Psoas muscle (tissue), 8 donors: Measurements from ENCODE around the gene DMKN. TPM values are rescaled to one million over a fixed set of nuclear protein-coding genes. Genes with fewer than 3 reads are reported as not detected.

Experiments
- ATAC-seq, 4 donors: fragments of 200-7000 bp; cut with Tn5 transposase; one replicate each; pipeline ENCODE4 v1.9.1; 2020; ENCODE audit warnings: moderate library complexity in 3 of 4, mild to moderate bottlenecking in 2 of 4
- DNase-seq, 2 donors: peaks; one replicate each; pipeline ENCODE4 v3.0.0-alpha.2; 2020
- H3K27ac ChIP-seq: fragments of 200-600 bp; one replicate; pipeline ENCODE4 v1.8.0; 2022
- H3K27me3 ChIP-seq, 3 donors: fragments of 200-600 bp in 1 of 3; one replicate each; pipeline versions ENCODE4 v1.6.1 to v1.8.0; 2013 to 2022; ENCODE audit warnings: low read length in 2 of 3, mild to moderate bottlenecking in 2 of 3, moderate library complexity in 1 of 3; ENCODE audit not compliant: insufficient read depth in 3 of 3
- H3K36me3 ChIP-seq, 2 donors: fragments of 200-600 bp in 1 of 2; one replicate each; pipeline versions ENCODE4 v1.6.1 to v1.8.0; 2013 to 2022; ENCODE audit warnings: low read depth in 1 of 2, mild to moderate bottlenecking in 1 of 2, moderate library complexity in 1 of 2; ENCODE audit not compliant: insufficient read depth in 1 of 2
- H3K4me1 ChIP-seq: fragments of 200-600 bp; one replicate; pipeline ENCODE4 v1.8.0; 2022
- H3K4me3 ChIP-seq: fragments of 200-600 bp; one replicate; pipeline ENCODE4 v1.8.0; 2022; ENCODE audit warnings: mild to moderate bottlenecking
- H3K9me3 ChIP-seq: fragments of 200-600 bp; one replicate; pipeline ENCODE4 v1.8.0; 2022
- whole genome bisulfite sequencing, 3 donors: extraction: QIAGEN DNeasy Blood & Tissue Kit; methylation state at CpG; one replicate each; pipeline versions ENCODE4 v1.1.6 to v1.1.7; 2013; 5-methylcytosine and 5-hydroxymethylcytosine counted together
- intact Hi-C, 2 donors: fragments of 100-400 bp; cut with DNase I; formaldehyde crosslinking; loops; one replicate each; pipeline versions ENCODE4 v1.11.0 to v1.14.2; 2022
- polyA plus RNA-seq, 3 donors: library from polyadenylated mRNA; stranded (reverse); fragments of 200-250 nt; gene quantifications; one replicate each; pipeline ENCODE4 v1.2.3, GENCODE V29; 2013
- total RNA-seq, 4 donors: library from RNA; stranded (reverse); fragmentation: NEBNext Ultra II Directional in 2 of 4; extraction: Animal tissue kit (Norgen Biotek cat#: 25700) in 2 of 4; gene quantifications; one replicate each; pipeline versions ENCODE4 v1.2.1 to v1.2.4, GENCODE V29; 2021 to 2023
- TF ChIP-seq, protein P1 (sequence below): fragments of 200-600 bp; IDR thresholded peaks from one replicate; pipeline ENCODE4 v1.8.0; 2022; ENCODE audit warnings: antibody characterized with exemption
- donor health status: healthy with polysubstance abuse.
- donor health status: DM: no; HTN: no; CAD: no; lungs with moderate emphysema.
- donor health status: Bipolar disorder and iron deficiency.
- donor health status: healthy.
- donor health status: DM: yes; HTN: yes; CAD: no.
- donor health status: DM: no; HTN: no; CAD: no.
- donor health status: DM: no; HTN: no; CAD: no.
- donor health status: DM: yes; HTN: yes; CAD: no.

DMKN gene
- total and polyA plus RNA-seq, 7 donors = 0.21 to 0.77 (median 0.54) TPM; not detected in 1

- Histone ChIP-seq H3K27me3 (peaks cover 0 to 73% (median 24%) of the 10 kb centered on the region in 3 donors), H3K36me3 (no peaks in the 10 kb centered on the region), H3K9me3 (no peaks in the 10 kb centered on the region), H3K4me3 (no peak overlapping the region), H3K27ac (no peak overlapping the region), H3K4me1 (peaks cover 4% of the 10 kb centered on the region)
- intact Hi-C loops = no loop called here
- ATAC-seq (no peak), DNase-seq (no peak)
- 68 to 76% (median 71%) methylated on average over 11 of the region's 11 CpGs for WGBS, 3 donors
- TF ChIP-seq, protein P1, sequence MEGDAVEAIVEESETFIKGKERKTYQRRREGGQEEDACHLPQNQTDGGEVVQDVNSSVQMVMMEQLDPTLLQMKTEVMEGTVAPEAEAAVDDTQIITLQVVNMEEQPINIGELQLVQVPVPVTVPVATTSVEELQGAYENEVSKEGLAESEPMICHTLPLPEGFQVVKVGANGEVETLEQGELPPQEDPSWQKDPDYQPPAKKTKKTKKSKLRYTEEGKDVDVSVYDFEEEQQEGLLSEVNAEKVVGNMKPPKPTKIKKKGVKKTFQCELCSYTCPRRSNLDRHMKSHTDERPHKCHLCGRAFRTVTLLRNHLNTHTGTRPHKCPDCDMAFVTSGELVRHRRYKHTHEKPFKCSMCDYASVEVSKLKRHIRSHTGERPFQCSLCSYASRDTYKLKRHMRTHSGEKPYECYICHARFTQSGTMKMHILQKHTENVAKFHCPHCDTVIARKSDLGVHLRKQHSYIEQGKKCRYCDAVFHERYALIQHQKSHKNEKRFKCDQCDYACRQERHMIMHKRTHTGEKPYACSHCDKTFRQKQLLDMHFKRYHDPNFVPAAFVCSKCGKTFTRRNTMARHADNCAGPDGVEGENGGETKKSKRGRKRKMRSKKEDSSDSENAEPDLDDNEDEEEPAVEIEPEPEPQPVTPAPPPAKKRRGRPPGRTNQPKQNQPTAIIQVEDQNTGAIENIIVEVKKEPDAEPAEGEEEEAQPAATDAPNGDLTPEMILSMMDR = no peak
Measured at GRCh38 chr19:35507561-35507960, 5.9 kb downstream of the DMKN start.

- TF ChIP-seq, protein P1 = no peak
- H3K4me1 ChIP-seq = peaks cover 4% of the 10 kb centered on the region
- intact Hi-C loops = no loop called here
- WGBS, 3 donors = 67 to 81% (median 72%) methylated on average over 7 of the region's 7 CpGs
- no peaks in the 10 kb centered on the region for H3K36me3 ChIP-seq
- H3K27ac ChIP-seq = no peak overlapping the region
- H3K27me3 ChIP-seq = peaks cover 0 to 57% (median 16%) of the 10 kb centered on the region in 3 donors
- H3K4me3 ChIP-seq = no peak overlapping the region
- DNase-seq (no peak), ATAC-seq (no peak)
- no peaks in the 10 kb centered on the region for H3K9me3 ChIP-seq
Measured at GRCh38 chr19:35506011-35506410, 7.4 kb downstream of the DMKN start.

GRCh38 chr19:35502751-35503150 is 10.7 kb downstream of the DMKN start:
- ATAC-seq (no peak), DNase-seq (no peak)
- Histone ChIP-seq H3K27ac (no peak overlapping the region), H3K9me3 (no peaks in the 10 kb centered on the region), H3K4me3 (no peak overlapping the region), H3K36me3 (no peaks in the 10 kb centered on the region), H3K27me3 (peaks cover 0 to 29% (median 9%) of the 10 kb centered on the region in 3 donors), H3K4me1 (no peaks in the 10 kb centered on the region)
- TF ChIP-seq, protein P1 = no peak
- WGBS, 3 donors = 70 to 82% (median 75%) methylated on average over 4 of the region's 4 CpGs
- intact Hi-C loops = no loop called here

GRCh38 chr19:35501684-35502083 is 11.8 kb downstream of the DMKN start:
- Histone ChIP-seq H3K27ac (no peak overlapping the region), H3K36me3 (no peaks in the 10 kb centered on the region), H3K4me1 (no peaks in the 10 kb centered on the region), H3K4me3 (no peak overlapping the region), H3K27me3 (peaks cover 0 to 18% (median 9%) of the 10 kb centered on the region in 3 donors), H3K9me3 (no peaks in the 10 kb centered on the region)
- TF ChIP-seq, protein P1 = no peak
- ATAC-seq (peak in 1 of 4 donors; percentile 25), DNase-seq (no peak)
- intact Hi-C loops = no loop called here
- WGBS, 3 donors = 63 to 67% (median 65%) methylated on average over 15 of the region's 15 CpGs

DNA sequence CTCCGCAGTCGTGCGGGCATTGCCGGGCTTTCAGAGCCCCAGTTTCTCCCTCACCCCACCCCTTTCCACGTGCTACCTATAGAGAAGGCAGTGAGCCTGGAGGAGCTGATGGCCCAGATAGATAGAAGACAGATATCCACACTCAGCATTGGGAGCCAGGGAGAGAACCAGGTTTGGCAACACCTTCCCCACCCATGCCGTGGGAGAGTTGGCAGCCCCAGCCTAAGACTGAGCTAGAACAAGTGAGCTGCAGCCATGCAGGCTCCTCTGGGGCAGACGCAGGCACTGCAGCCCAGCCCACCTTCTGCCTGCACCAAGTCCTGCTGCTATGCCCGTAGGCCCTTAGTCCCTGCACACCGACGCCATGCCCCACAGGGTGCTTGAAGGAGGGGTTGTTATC is 12.8 kb downstream of the DMKN start:
- DNase-seq (no peak), ATAC-seq (no peak)
- 82 to 86% (median 85%) methylated on average over 10 of the region's 10 CpGs for WGBS, 3 donors
- H3K4me3 ChIP-seq = no peak overlapping the region
- no peaks in the 10 kb centered on the region for H3K36me3 ChIP-seq
- intact Hi-C loops = no loop called here
- no peak overlapping the region for H3K27ac ChIP-seq
- TF ChIP-seq, protein P1 = no peak
- H3K27me3 ChIP-seq = peaks cover 0 to 9% (median 7%) of the 10 kb centered on the region in 3 donors
- no peaks in the 10 kb centered on the region for H3K4me1 ChIP-seq
- H3K9me3 ChIP-seq = no peaks in the 10 kb centered on the region
